ENCODE results near the gene NCF2. TPM values are rescaled to one million over a fixed set of nuclear protein-coding genes. Genes with fewer than 3 reads are reported as not detected.

The NCF2 gene
- total RNA-seq, 2 donors from 2014 or later: 0.55 TPM; not detected in 1

GRCh38 chr1:183600136-183600535 lies 9.9 kb upstream of the NCF2 start:
- Mint-ChIP-seq H3K27me3 (ENCODE audit: insufficient read depth) (peaks cover 3% of the 10 kb centered on the region), H3K4me1 (no peaks in the 10 kb centered on the region), H3K27ac (no peak overlapping the region), H3K36me3 (ENCODE audit: low read depth) (no peaks in the 10 kb centered on the region), H3K9me3 (no peaks in the 10 kb centered on the region), H3K4me3 (no peak overlapping the region)
- H3K36me3 ChIP-seq (ENCODE audit: control insufficient read depth, insufficient read depth, low read length): no peaks in the 10 kb centered on the region
- no peak overlapping the region for H3K9ac ChIP-seq (ENCODE audit: extremely low read depth, low read length, poor library complexity, severe bottlenecking)
- TF ChIP-seq CTCF (conservative IDR thresholded peaks at IDR 0.05): no peak
- DNase-seq: no peak
- no peak overlapping the region for H3K4me3 ChIP-seq (ENCODE audit: low read length)
- H3K9me3 ChIP-seq (ENCODE audit: control insufficient read depth, low read length): no peaks in the 10 kb centered on the region
- 95 to 100% methylated on average over 2 to 3 of the region's 3 CpGs for WGBS, 2 experiments (ENCODE audit: insufficient coverage in 1 of 2, insufficient read length in 1 of 2)
- no peak overlapping the region for H3K27ac ChIP-seq (ENCODE audit: low read depth, low read length)
- no peaks in the 10 kb centered on the region for H3K4me1 ChIP-seq (ENCODE audit: control insufficient read depth, insufficient read depth, low read length)
- H3K27me3 ChIP-seq (ENCODE audit: control insufficient read depth, insufficient read depth, low read length, poor library complexity, severe bottlenecking): no peaks in the 10 kb centered on the region

- no peaks in the 10 kb centered on the region for H3K9me3 Mint-ChIP-seq
- Histone ChIP-seq H3K9ac (ENCODE audit: extremely low read depth, low read length, poor library complexity, severe bottlenecking) (no peak overlapping the region), H3K9me3 (ENCODE audit: control insufficient read depth, low read length) (no peaks in the 10 kb centered on the region), H3K4me1 (ENCODE audit: control insufficient read depth, insufficient read depth, low read length) (no peaks in the 10 kb centered on the region), H3K4me3 (ENCODE audit: low read length) (no peak overlapping the region), H3K27ac (ENCODE audit: low read depth, low read length) (no peak overlapping the region), H3K36me3 (ENCODE audit: control insufficient read depth, insufficient read depth, low read length) (no peaks in the 10 kb centered on the region), H3K27me3 (ENCODE audit: control insufficient read depth, insufficient read depth, low read length, poor library complexity, severe bottlenecking) (no peaks in the 10 kb centered on the region)
- 88 to 93% methylated on average over 2 of the region's 2 CpGs for WGBS, 2 experiments (ENCODE audit: insufficient coverage in 1 of 2, insufficient read length in 1 of 2)
- no peaks in the 10 kb centered on the region for H3K36me3 Mint-ChIP-seq (ENCODE audit: low read depth)
- H3K27me3 Mint-ChIP-seq (ENCODE audit: insufficient read depth): no peaks in the 10 kb centered on the region
- no peak for DNase-seq
- no peak overlapping the region for H3K4me3 Mint-ChIP-seq
- H3K27ac Mint-ChIP-seq: no peak overlapping the region
- H3K4me1 Mint-ChIP-seq: peaks cover 4% of the 10 kb centered on the region
- TF ChIP-seq CTCF (conservative IDR thresholded peaks at IDR 0.05): no peak
Observed at GRCh38 chr1:183598386-183598785, 8.1 kb upstream of the NCF2 start.

GRCh38 chr1:183597656-183598347 lies 7.5 kb upstream of the NCF2 start:
- Histone ChIP-seq H3K4me3 (ENCODE audit: low read length) (no peak overlapping the region), H3K9me3 (ENCODE audit: control insufficient read depth, low read length) (no peaks in the 10 kb centered on the region), H3K36me3 (ENCODE audit: control insufficient read depth, insufficient read depth, low read length) (no peaks in the 10 kb centered on the region), H3K27ac (ENCODE audit: low read depth, low read length) (peak overlapping the region; percentile 8), H3K9ac (ENCODE audit: extremely low read depth, low read length, poor library complexity, severe bottlenecking) (no peak overlapping the region), H3K4me1 (ENCODE audit: control insufficient read depth, insufficient read depth, low read length) (no peaks in the 10 kb centered on the region), H3K27me3 (ENCODE audit: control insufficient read depth, insufficient read depth, low read length, poor library complexity, severe bottlenecking) (no peaks in the 10 kb centered on the region)
- no peak overlapping the region for H3K4me3 Mint-ChIP-seq
- 76 to 82% methylated on average over 4 to 5 of the region's 5 CpGs for WGBS, 2 experiments (ENCODE audit: insufficient coverage in 1 of 2, insufficient read length in 1 of 2)
- H3K4me1 Mint-ChIP-seq: peaks cover 10% of the 10 kb centered on the region
- H3K9me3 Mint-ChIP-seq: no peaks in the 10 kb centered on the region
- H3K27ac Mint-ChIP-seq: no peak overlapping the region
- no peaks in the 10 kb centered on the region for H3K27me3 Mint-ChIP-seq (ENCODE audit: insufficient read depth)
- no peaks in the 10 kb centered on the region for H3K36me3 Mint-ChIP-seq (ENCODE audit: low read depth)
- no peak for DNase-seq
- no peak for TF ChIP-seq CTCF (conservative IDR thresholded peaks at IDR 0.05)
